Caco-2 (cell line): ENCODE data around the gene SRPK2. TPM values are rescaled to one million over a fixed set of nuclear protein-coding genes. Genes with fewer than 3 reads are reported as not detected.

Experiments
- BruUV-seq: library from RNA; stranded (reverse); fragments of 400-500 nt; replicated peaks from 2 replicates; lab custom pipeline; 2021; lab: Mats Ljungman, UMichigan
- CTCF ChIA-PET: fragments of 300-600 bp; sonication (Branson Sonifier 250); formaldehyde crosslinking; loops from one replicate; lab custom pipeline; 2022; ENCODE audit warnings: antibody characterized with exemption; lab: Charles Lee
- POLR2A ChIA-PET: fragments of 300-600 bp; sonication (Branson Sonifier 250); formaldehyde crosslinking; loops from one replicate; lab custom pipeline; 2022; ENCODE audit warnings: antibody characterized with exemption; lab: Charles Lee
- DNase-seq, 2 experiments: peaks; one replicate each; pipeline versions ENCODE4 v3.0.0 to v3.0.0-alpha.2; 2020 to 2022
- H3K27me3 ChIP-seq: replicated peaks from 2 replicates; pipeline ENCODE4 v1.6.0; 2011; ENCODE audit warnings: low read length; ENCODE audit not compliant: control insufficient read depth, insufficient read depth
- H3K36me3 ChIP-seq: 2 replicates; pipeline ENCODE4 v1.5.1; 2011; ENCODE audit warnings: low read length; ENCODE audit not compliant: control insufficient read depth, insufficient read depth
- H3K4me1 ChIP-seq: fragments of 250-450 bp; sonication (Bioruptor Pico); 2 replicates; pipeline ENCODE4 v1.5.1; 2020; ENCODE audit warnings: mild to moderate bottlenecking
- H3K4me3 ChIP-seq: 2 replicates; pipeline ENCODE4 v1.5.1; 2011; ENCODE audit warnings: low read depth, mild to moderate bottlenecking, control low read depth, low read length
- H3K9me3 ChIP-seq: fragments of 250-450 bp; sonication (Bioruptor Pico); 2 replicates; pipeline ENCODE4 v1.5.1; 2020; ENCODE audit warnings: mild to moderate bottlenecking, moderate library complexity
- H3K27ac Mint-ChIP-seq: one replicate; pipeline ENCODE4 v1.8.0; 2022; ENCODE audit warnings: mixed read lengths; ENCODE audit not compliant: unreplicated experiment
- H3K27me3 Mint-ChIP-seq: one replicate; pipeline ENCODE4 v1.8.0; 2022; ENCODE audit warnings: mixed read lengths; ENCODE audit not compliant: insufficient read depth, unreplicated experiment
- H3K36me3 Mint-ChIP-seq: one replicate; pipeline ENCODE4 v1.8.0; 2022; ENCODE audit warnings: mild to moderate bottlenecking, mixed read lengths; ENCODE audit not compliant: insufficient read depth, unreplicated experiment
- H3K4me1 Mint-ChIP-seq: one replicate; pipeline ENCODE4 v1.8.0; 2022; ENCODE audit warnings: low read depth, mixed read lengths; ENCODE audit not compliant: unreplicated experiment
- H3K4me3 Mint-ChIP-seq: one replicate; pipeline ENCODE4 v1.8.0; 2022; ENCODE audit warnings: mild to moderate bottlenecking, moderate library complexity, mixed read lengths; ENCODE audit not compliant: unreplicated experiment
- H3K9me3 Mint-ChIP-seq: one replicate; pipeline ENCODE4 v1.8.0; 2022; ENCODE audit warnings: mixed read lengths; ENCODE audit not compliant: unreplicated experiment
- intact Hi-C: fragments of 100-400 bp; cut with micrococcal nuclease; formaldehyde crosslinking; loops from one replicate; pipeline ENCODE4 v1.10.0; 2022; ENCODE audit not compliant: unreplicated experiment
- total RNA-seq: library from RNA; stranded (reverse); gene quantifications from 2 replicates; pipeline ENCODE4 v1.2.3, GENCODE V29; 2022
- TF ChIP-seq, protein P1 (sequence below), 2 experiments: fragments of 200-600 bp in 1 of 2; IDR thresholded peaks; 1 replicate in 1 of 2; 2 replicates in 1 of 2; pipeline versions ENCODE4 v1.5.1 to v1.8.0; 2011 to 2022; ENCODE audit warnings: antibody characterized with exemption in 1 of 2, control low read depth in 1 of 2, inconsistent platforms in 1 of 2, low read depth in 1 of 2, low read length in 1 of 2, mild to moderate bottlenecking in 1 of 2, moderate library complexity in 1 of 2; ENCODE audit not compliant: insufficient read depth in 1 of 2, severe bottlenecking in 1 of 2, unreplicated experiment in 1 of 2

Gene SRPK2
- total RNA-seq, 1 experiment from 2014 or later = 39.9 TPM

GRCh38 chr7:105249216-105249615 is 139.5 kb downstream of the SRPK2 start:
- CTCF ChIA-PET = no interaction called here
- H3K9me3 ChIP-seq = no peaks in the 10 kb centered on the region
- POLR2A ChIA-PET = no interaction called here
- TF ChIP-seq, protein P1, sequence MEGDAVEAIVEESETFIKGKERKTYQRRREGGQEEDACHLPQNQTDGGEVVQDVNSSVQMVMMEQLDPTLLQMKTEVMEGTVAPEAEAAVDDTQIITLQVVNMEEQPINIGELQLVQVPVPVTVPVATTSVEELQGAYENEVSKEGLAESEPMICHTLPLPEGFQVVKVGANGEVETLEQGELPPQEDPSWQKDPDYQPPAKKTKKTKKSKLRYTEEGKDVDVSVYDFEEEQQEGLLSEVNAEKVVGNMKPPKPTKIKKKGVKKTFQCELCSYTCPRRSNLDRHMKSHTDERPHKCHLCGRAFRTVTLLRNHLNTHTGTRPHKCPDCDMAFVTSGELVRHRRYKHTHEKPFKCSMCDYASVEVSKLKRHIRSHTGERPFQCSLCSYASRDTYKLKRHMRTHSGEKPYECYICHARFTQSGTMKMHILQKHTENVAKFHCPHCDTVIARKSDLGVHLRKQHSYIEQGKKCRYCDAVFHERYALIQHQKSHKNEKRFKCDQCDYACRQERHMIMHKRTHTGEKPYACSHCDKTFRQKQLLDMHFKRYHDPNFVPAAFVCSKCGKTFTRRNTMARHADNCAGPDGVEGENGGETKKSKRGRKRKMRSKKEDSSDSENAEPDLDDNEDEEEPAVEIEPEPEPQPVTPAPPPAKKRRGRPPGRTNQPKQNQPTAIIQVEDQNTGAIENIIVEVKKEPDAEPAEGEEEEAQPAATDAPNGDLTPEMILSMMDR (IDR thresholded peaks at IDR 0.05; ENCODE audit: insufficient read depth in 1 of 2, low read depth in 1 of 2, low read length in 1 of 2, severe bottlenecking in 1 of 2, unreplicated experiment in 1 of 2) = no peak
- intact Hi-C loops = no loop called here
- Mint-ChIP-seq H3K27me3 (no peaks in the 10 kb centered on the region), H3K36me3 (no peaks in the 10 kb centered on the region), H3K4me1 (no peaks in the 10 kb centered on the region), H3K4me3 (no peak overlapping the region), H3K27ac (no peak overlapping the region), H3K9me3 (no peaks in the 10 kb centered on the region)
- no peaks in the 10 kb centered on the region for H3K27me3 ChIP-seq
- DNase-seq = no peak
- no peaks in the 10 kb centered on the region; the same call in 1 of the 2 replicates for H3K4me1 ChIP-seq
- no peak overlapping the region for H3K4me3 ChIP-seq
- H3K36me3 ChIP-seq = no peaks in the 10 kb centered on the region
- no TSS peak for BruUV-seq

GRCh38 chr7:105246679-105247078 is 142.0 kb downstream of the SRPK2 start:
- no peaks in the 10 kb centered on the region for H3K27me3 ChIP-seq
- no peak overlapping the region for H3K4me3 ChIP-seq
- no peaks in the 10 kb centered on the region for H3K9me3 Mint-ChIP-seq
- TF ChIP-seq, protein P1 (IDR thresholded peaks at IDR 0.05; ENCODE audit: insufficient read depth in 1 of 2, low read depth in 1 of 2, low read length in 1 of 2, severe bottlenecking in 1 of 2, unreplicated experiment in 1 of 2) = no peak
- no peak overlapping the region for H3K4me3 Mint-ChIP-seq
- H3K27ac Mint-ChIP-seq = no peak overlapping the region
- CTCF ChIA-PET = no interaction called here
- H3K9me3 ChIP-seq = no peaks in the 10 kb centered on the region
- intact Hi-C loops = no loop called here
- H3K27me3 Mint-ChIP-seq = no peaks in the 10 kb centered on the region
- DNase-seq = no peak
- POLR2A ChIA-PET = no interaction called here
- no peaks in the 10 kb centered on the region; the same call in 1 of the 2 replicates for H3K4me1 ChIP-seq
- BruUV-seq = no TSS peak
- no peaks in the 10 kb centered on the region for H3K4me1 Mint-ChIP-seq
- no peaks in the 10 kb centered on the region for H3K36me3 ChIP-seq
- no peaks in the 10 kb centered on the region for H3K36me3 Mint-ChIP-seq

DNA sequence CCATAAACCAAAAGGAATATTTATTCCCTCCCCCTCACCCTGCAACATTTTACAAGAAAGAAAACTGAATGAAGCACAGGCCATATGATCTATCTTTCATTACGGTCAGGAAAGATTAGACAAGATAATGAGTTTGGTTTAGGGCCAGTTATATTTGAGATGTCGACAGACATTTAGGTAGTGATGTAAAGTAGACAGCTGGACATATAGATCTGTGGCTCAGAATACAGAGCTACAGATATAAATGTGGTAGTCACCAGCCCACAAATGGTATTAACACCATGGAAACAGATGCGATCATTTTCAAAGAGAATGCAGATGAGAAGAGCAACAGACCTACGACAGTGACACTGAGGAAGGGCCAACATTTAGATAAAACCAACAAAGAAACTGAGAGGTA is 142.5 kb downstream of the SRPK2 start:
- no TSS peak for BruUV-seq
- Mint-ChIP-seq H3K36me3 (no peaks in the 10 kb centered on the region), H3K9me3 (no peaks in the 10 kb centered on the region), H3K27ac (no peak overlapping the region), H3K27me3 (no peaks in the 10 kb centered on the region), H3K4me3 (no peak overlapping the region), H3K4me1 (no peaks in the 10 kb centered on the region)
- TF ChIP-seq, protein P1 (IDR thresholded peaks at IDR 0.05; ENCODE audit: insufficient read depth in 1 of 2, low read depth in 1 of 2, low read length in 1 of 2, severe bottlenecking in 1 of 2, unreplicated experiment in 1 of 2) = no peak
- no peak for DNase-seq
- Histone ChIP-seq H3K27me3 (no peaks in the 10 kb centered on the region), H3K4me1 (no peaks in the 10 kb centered on the region; the same call in 1 of the 2 replicates), H3K9me3 (no peaks in the 10 kb centered on the region), H3K36me3 (no peaks in the 10 kb centered on the region), H3K4me3 (no peak overlapping the region)
- ChIA-PET CTCF (no interaction called here), POLR2A (no interaction called here)
- intact Hi-C loops = no loop called here
